HUES6 (cell line): ENCODE results near the gene ENTR1.

Experiments used
- H3K27ac ChIP-seq: 2 replicates; pipeline ENCODE4 v1.7.0; 2013; ENCODE audit warnings: low read depth, mild to moderate bottlenecking, low read length, inconsistent platforms
- H3K27me3 ChIP-seq: 2 replicates; pipeline ENCODE4 v1.6.1; 2013; ENCODE audit warnings: low read length; ENCODE audit not compliant: control insufficient read depth, insufficient read depth
- H3K36me3 ChIP-seq: 2 replicates; pipeline ENCODE4 v1.6.1; 2013; ENCODE audit warnings: low read length; ENCODE audit not compliant: control insufficient read depth, insufficient read depth
- H3K4me1 ChIP-seq: 2 replicates; pipeline ENCODE4 v1.6.1; 2013; ENCODE audit warnings: low read length; ENCODE audit not compliant: control insufficient read depth, insufficient read depth
- H3K4me3 ChIP-seq: 2 replicates; pipeline ENCODE4 v1.5.1; 2013; ENCODE audit warnings: low read depth, low read length
- H3K9ac ChIP-seq: one replicate; pipeline ENCODE4 v1.6.1; 2013; ENCODE audit warnings: mild to moderate bottlenecking, low read length
- H3K9me3 ChIP-seq: 2 replicates; pipeline ENCODE4 v1.6.1; 2013; ENCODE audit warnings: low read depth, low read length; ENCODE audit not compliant: control insufficient read depth, insufficient read depth

The ENTR1 gene

GRCh38 chr9:136401173-136401922 lies 9.1 kb downstream of the ENTR1 start:
- no peak overlapping the region for H3K4me3 ChIP-seq

GRCh38 chr9:136400038-136400834 lies 10.2 kb downstream of the ENTR1 start, which contains the start of gene SNAPC4:
TSS of gene SNAPC4 (minus strand) at chr9:136400170. CDS start at chr9:136398428, 1,742 bp downstream.
- H3K9me3 ChIP-seq = no peaks in the 10 kb centered on the region
- H3K4me1 ChIP-seq = peaks cover 12% of the 10 kb centered on the region; the same call in 1 of the 2 replicates
- peak within 1 kb of the TSS; percentile 81; the same call in 1 of the 2 replicates for H3K27ac ChIP-seq
- H3K4me3 ChIP-seq = peak within 1 kb of the TSS; percentile 97
- H3K9ac ChIP-seq = peak within 1 kb of the TSS; percentile 88
- peaks cover 65% of the 10 kb centered on the region for H3K36me3 ChIP-seq
- H3K27me3 ChIP-seq = no peaks in the 10 kb centered on the region

More at GRCh38 chr9:136401173-136401922, 9.1 kb downstream of the ENTR1 start:
- no peak overlapping the region for H3K9ac ChIP-seq
- H3K27ac ChIP-seq = no peak overlapping the region
- peaks cover 63% of the 10 kb centered on the region for H3K36me3 ChIP-seq
- no peaks in the 10 kb centered on the region for H3K27me3 ChIP-seq
- no peaks in the 10 kb centered on the region for H3K9me3 ChIP-seq
- peaks cover 12% of the 10 kb centered on the region; the same call in 1 of the 2 replicates for H3K4me1 ChIP-seq

GRCh38 chr9:136399176-136400037 lies 11.0 kb downstream of the ENTR1 start:
- peaks cover 12% of the 10 kb centered on the region; the same call in 1 of the 2 replicates for H3K4me1 ChIP-seq
- peak overlapping the region; percentile 81; the same call in 1 of the 2 replicates for H3K27ac ChIP-seq
- H3K4me3 ChIP-seq = peak overlapping the region; percentile 97
- H3K9ac ChIP-seq = peak overlapping the region; percentile 88
- no peaks in the 10 kb centered on the region for H3K27me3 ChIP-seq
- peaks cover 65% of the 10 kb centered on the region for H3K36me3 ChIP-seq
- no peaks in the 10 kb centered on the region for H3K9me3 ChIP-seq

- Histone ChIP-seq H3K9ac (peak overlapping the region; percentile 88), H3K27me3 (no peaks in the 10 kb centered on the region), H3K27ac (no peak overlapping the region), H3K9me3 (no peaks in the 10 kb centered on the region), H3K4me1 (peaks cover 12% of the 10 kb centered on the region; the same call in 1 of the 2 replicates), H3K4me3 (peak overlapping the region; percentile 97; the same call in 1 of the 2 replicates), H3K36me3 (peaks cover 66% of the 10 kb centered on the region)
Observed at GRCh38 chr9:136398286-136398685, 12.1 kb downstream of the ENTR1 start.

- no peak overlapping the region for H3K27ac ChIP-seq
- H3K9ac ChIP-seq = no peak overlapping the region
- peaks cover 71% of the 10 kb centered on the region for H3K36me3 ChIP-seq
- no peaks in the 10 kb centered on the region for H3K9me3 ChIP-seq
- H3K4me1 ChIP-seq = peaks cover 12% of the 10 kb centered on the region; the same call in 1 of the 2 replicates
- H3K4me3 ChIP-seq = no peak overlapping the region
- H3K27me3 ChIP-seq = no peaks in the 10 kb centered on the region
Observed at GRCh38 chr9:136397643-136398042, 12.8 kb downstream of the ENTR1 start.

GRCh38 chr9:136396219-136396515 lies 14.2 kb downstream of the ENTR1 start:
- no peak overlapping the region for H3K4me3 ChIP-seq
- H3K4me1 ChIP-seq = peaks cover 12% of the 10 kb centered on the region; the same call in 1 of the 2 replicates
- no peak overlapping the region for H3K27ac ChIP-seq
- no peaks in the 10 kb centered on the region for H3K27me3 ChIP-seq
- no peaks in the 10 kb centered on the region for H3K9me3 ChIP-seq
- peaks cover 75% of the 10 kb centered on the region for H3K36me3 ChIP-seq
- H3K9ac ChIP-seq = no peak overlapping the region

- H3K9ac ChIP-seq = no peak overlapping the region
- H3K9me3 ChIP-seq = no peaks in the 10 kb centered on the region
- H3K4me1 ChIP-seq = peaks cover 11% of the 10 kb centered on the region; the same call in 1 of the 2 replicates
- H3K4me3 ChIP-seq = no peak overlapping the region
- H3K27ac ChIP-seq = no peak overlapping the region
- no peaks in the 10 kb centered on the region for H3K27me3 ChIP-seq
- peaks cover 77% of the 10 kb centered on the region for H3K36me3 ChIP-seq
Observed at GRCh38 chr9:136395345-136396218, 14.8 kb downstream of the ENTR1 start.

GRCh38 chr9:136395020-136395340 lies 15.4 kb downstream of the ENTR1 start:
- peaks cover 7% of the 10 kb centered on the region; the same call in 1 of the 2 replicates for H3K4me1 ChIP-seq
- no peaks in the 10 kb centered on the region for H3K27me3 ChIP-seq
- H3K9ac ChIP-seq = no peak overlapping the region
- no peak overlapping the region for H3K4me3 ChIP-seq
- no peaks in the 10 kb centered on the region for H3K9me3 ChIP-seq
- H3K27ac ChIP-seq = no peak overlapping the region
- H3K36me3 ChIP-seq = peaks cover 79% of the 10 kb centered on the region

GRCh38 chr9:136394312-136395019 lies 15.9 kb downstream of the ENTR1 start:
- Histone ChIP-seq H3K9ac (no peak overlapping the region), H3K36me3 (peaks cover 84% of the 10 kb centered on the region)

More at GRCh38 chr9:136394312-136395019, 15.9 kb downstream of the ENTR1 start:
- H3K4me1 ChIP-seq = peaks cover 7% of the 10 kb centered on the region; the same call in 1 of the 2 replicates
- H3K9me3 ChIP-seq = no peaks in the 10 kb centered on the region
- H3K27ac ChIP-seq = no peak overlapping the region
- H3K4me3 ChIP-seq = no peak overlapping the region
- H3K27me3 ChIP-seq = no peaks in the 10 kb centered on the region
